GM06990 (cell line): Measurements from ENCODE around the gene TMEM209.
"Not testable (repeated sequence)": the region's sequence is repeated elsewhere in the genome, so short reads cannot be mapped to it uniquely, and the experiment has no call there.

Source experiments
- DNase-seq: peaks from one replicate; pipeline ENCODE4 v3.0.0-alpha.2; 2011; ENCODE audit not compliant: insufficient read length; ENCODE audit errors: extremely low read depth
- H3K27me3 ChIP-seq: replicated peaks from 2 replicates; pipeline ENCODE4 v1.6.0; 2011; ENCODE audit warnings: low read length; ENCODE audit not compliant: control insufficient read depth, insufficient read depth
- H3K36me3 ChIP-seq: 2 replicates; pipeline ENCODE4 v1.5.1; 2011; ENCODE audit warnings: low read length; ENCODE audit not compliant: control insufficient read depth, insufficient read depth
- H3K4me3 ChIP-seq: replicated peaks from 2 replicates; pipeline ENCODE4 v1.5.1; 2011; ENCODE audit warnings: low read depth, mild to moderate bottlenecking, control low read depth, low read length
- CTCF ChIP-seq: IDR thresholded peaks from 2 replicates; pipeline ENCODE4 v1.5.1; 2011; ENCODE audit warnings: low read length, control low read depth, mild to moderate bottlenecking, inconsistent platforms; ENCODE audit not compliant: insufficient read depth, poor library complexity, severe bottlenecking

The TMEM209 gene

DNA sequence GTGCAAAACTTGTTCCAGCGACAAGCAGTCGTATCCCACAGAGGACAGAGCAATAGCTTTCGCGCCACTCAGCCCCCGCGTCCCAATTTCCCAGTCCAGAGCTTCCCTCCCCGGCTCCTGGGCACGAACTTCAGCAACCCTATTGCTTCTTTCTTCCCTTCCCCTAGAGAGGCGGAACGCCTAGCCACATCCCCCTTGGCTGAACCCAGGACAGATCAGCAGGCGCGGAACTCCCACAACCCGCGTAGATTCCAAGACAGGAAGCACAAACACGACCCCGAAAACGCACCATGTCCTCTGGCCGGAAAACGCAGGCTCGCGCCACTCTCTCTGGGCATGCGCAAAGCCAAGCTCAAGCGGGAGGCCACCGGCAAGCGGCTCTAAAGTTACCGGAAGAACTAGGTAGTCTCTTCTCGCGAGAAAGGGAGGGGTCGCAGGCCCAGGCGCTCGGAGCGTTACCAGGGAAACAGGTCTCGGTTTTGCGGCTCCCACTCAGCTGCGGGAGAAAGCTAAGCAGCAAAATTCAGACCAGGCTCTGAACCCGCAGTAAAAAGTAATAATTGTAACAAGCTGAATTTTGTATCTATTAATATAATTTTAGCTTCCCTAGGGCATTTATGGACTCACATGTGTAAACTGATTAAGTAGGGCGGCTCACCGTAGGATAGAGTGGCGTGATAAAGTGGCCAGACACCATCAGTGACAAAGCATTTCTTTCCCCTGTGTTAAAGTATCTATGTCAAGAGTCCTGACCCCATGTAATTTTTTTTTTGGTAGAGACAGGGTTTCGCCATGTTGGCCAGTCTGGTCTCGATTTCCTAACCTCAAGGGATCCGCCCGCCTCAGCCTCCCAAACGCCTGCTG lies at the start of gene TMEM209:
Gene TMEM209 (minus strand): TSS at position 323 of the 864 bp plus-strand sequence. CDS start 31 bp downstream, at position 292.
- peaks cover 4% of the 10 kb centered on the region for H3K36me3 ChIP-seq
- H3K4me3 ChIP-seq, result peak within 1 kb of the TSS; percentile 90
- no peaks in the 10 kb centered on the region for H3K27me3 ChIP-seq
- TF ChIP-seq CTCF, result no peak
- peak; percentile 93 for DNase-seq

GRCh38 chr7:130254555-130254954 lies 49.3 kb upstream of the TMEM209 start:
- no peak for DNase-seq
- Histone ChIP-seq H3K4me3 (no peak overlapping the region), H3K27me3 (no peaks in the 10 kb centered on the region), H3K36me3 (no peaks in the 10 kb centered on the region)
- TF ChIP-seq CTCF, result no peak

- not testable (repeated sequence) for H3K27me3 ChIP-seq, H3K36me3 ChIP-seq, H3K4me3 ChIP-seq, DNase-seq
These were observed 44.4 kb upstream of the TMEM209 start for GRCh38 chr7:130249626-130250025.

DNA sequence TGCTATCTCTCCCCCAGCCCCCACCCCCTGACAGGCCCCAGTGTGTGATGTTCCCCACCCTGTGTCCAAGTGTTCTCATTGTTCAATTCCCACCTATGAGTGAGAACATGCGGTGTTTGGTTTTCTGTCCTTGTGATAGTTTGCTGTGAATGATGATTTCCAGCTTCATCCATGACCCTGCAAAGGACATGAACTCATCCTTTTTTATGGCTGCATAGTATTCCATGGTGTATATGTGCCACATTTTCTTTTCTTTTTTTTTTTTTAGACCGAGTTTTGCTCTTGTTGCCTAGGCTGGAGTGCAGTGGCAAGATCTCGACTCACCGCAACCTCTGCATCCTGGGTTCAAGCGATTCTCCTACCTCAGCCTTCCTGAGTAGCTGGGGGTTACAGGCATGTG lies 43.6 kb upstream of the TMEM209 start:
- H3K36me3 ChIP-seq, result not testable (repeated sequence)

DNA sequence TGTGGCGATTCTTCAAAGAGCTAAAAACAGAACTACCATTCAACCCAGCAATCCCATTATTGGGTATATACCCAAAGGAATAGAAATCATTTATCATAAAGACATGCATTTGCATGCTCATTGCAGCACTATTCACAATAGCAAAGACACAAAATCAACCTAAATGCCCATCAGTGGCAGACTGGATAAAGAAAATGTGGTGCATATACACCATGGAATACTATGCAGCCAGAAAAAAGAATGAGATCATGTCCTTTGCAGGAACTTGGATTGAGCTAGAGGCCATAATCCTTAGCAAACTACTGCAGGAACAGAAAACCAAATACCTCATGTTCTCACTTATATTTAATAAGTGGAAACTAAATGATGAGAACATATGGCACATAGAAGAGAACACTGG lies 41.3 kb upstream of the TMEM209 start:
- not testable (repeated sequence) for DNase-seq, H3K4me3 ChIP-seq, H3K27me3 ChIP-seq, H3K36me3 ChIP-seq

More for the DNA sequence above, 43.6 kb upstream of the TMEM209 start:
- DNase-seq, H3K27me3 ChIP-seq, H3K4me3 ChIP-seq: not testable (repeated sequence)

DNA sequence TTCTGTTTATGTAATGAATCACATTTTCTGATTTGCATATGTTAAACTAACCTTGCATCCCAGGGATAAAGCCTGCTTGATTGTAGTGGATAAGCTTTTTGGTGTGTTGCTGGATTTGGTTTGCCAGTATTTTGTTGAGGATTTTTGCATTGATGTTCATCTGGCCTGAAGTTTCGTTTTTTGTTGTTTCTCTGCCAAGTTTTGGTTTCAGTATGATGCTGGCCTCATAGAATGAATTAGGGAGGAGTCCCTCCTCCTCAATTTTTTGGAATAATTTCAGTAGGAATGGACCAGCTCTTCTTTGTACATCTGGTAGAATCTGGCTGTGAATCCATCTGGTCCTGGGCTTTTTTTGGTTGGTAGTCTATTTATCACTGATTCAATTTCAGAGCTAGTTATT lies 38.3 kb upstream of the TMEM209 start:
- not testable (repeated sequence) for H3K4me3 ChIP-seq, H3K36me3 ChIP-seq, H3K27me3 ChIP-seq, DNase-seq

GRCh38 chr7:130242198-130243014 lies 37.2 kb upstream of the TMEM209 start:
- Histone ChIP-seq H3K4me3 (no peak overlapping the region), H3K27me3 (no peaks in the 10 kb centered on the region), H3K36me3 (no peaks in the 10 kb centered on the region)
- peak; percentile 37 for DNase-seq
- TF ChIP-seq CTCF, result peak; percentile 98
